ENCODE measurements around the gene IGFL4. TPM values are rescaled to one million over a fixed set of nuclear protein-coding genes. Genes with fewer than 3 reads are reported as not detected.
A peak's percentile ranks its signal among the peaks of the same experiment; 100 is the strongest.

IGFL4 gene
- total RNA-seq, 2 donors from 2014 or later = 0.33 to 0.60 TPM

GRCh38 chr19:46031781-46032596 lies 8.8 kb downstream of the IGFL4 start:
- Histone ChIP-seq H3K9me3 (ENCODE audit: control insufficient read depth, low read length) (peaks cover 6% of the 10 kb centered on the region), H3K36me3 (ENCODE audit: control insufficient read depth, insufficient read depth, low read length) (no peaks in the 10 kb centered on the region), H3K4me3 (ENCODE audit: low read length) (no peak overlapping the region), H3K27ac (ENCODE audit: low read depth, low read length) (no peak overlapping the region), H3K4me1 (ENCODE audit: control insufficient read depth, insufficient read depth, low read length) (no peaks in the 10 kb centered on the region), H3K27me3 (ENCODE audit: control insufficient read depth, insufficient read depth, low read length, poor library complexity, severe bottlenecking) (no peaks in the 10 kb centered on the region), H3K9ac (ENCODE audit: extremely low read depth, low read length, poor library complexity, severe bottlenecking) (no peak overlapping the region)
- peaks cover 42% of the 10 kb centered on the region for H3K27me3 Mint-ChIP-seq (ENCODE audit: insufficient read depth)
- no peak overlapping the region for H3K4me3 Mint-ChIP-seq
- TF ChIP-seq CTCF (conservative IDR thresholded peaks at IDR 0.05) = no peak
- no peak for DNase-seq
- 95 to 100% methylated on average over 2 to 5 of the region's 5 CpGs for WGBS, 2 experiments (ENCODE audit: insufficient coverage in 1 of 2, insufficient read length in 1 of 2)
- no peak overlapping the region for H3K27ac Mint-ChIP-seq
- peaks cover 10% of the 10 kb centered on the region for H3K4me1 Mint-ChIP-seq
- H3K9me3 Mint-ChIP-seq = peaks cover 2% of the 10 kb centered on the region
- H3K36me3 Mint-ChIP-seq (ENCODE audit: low read depth) = peaks cover 2% of the 10 kb centered on the region

GRCh38 chr19:46030812-46031550 lies 9.8 kb downstream of the IGFL4 start:
- Mint-ChIP-seq H3K4me3 (no peak overlapping the region), H3K27ac (no peak overlapping the region), H3K4me1 (peaks cover 10% of the 10 kb centered on the region), H3K9me3 (peaks cover 3% of the 10 kb centered on the region), H3K36me3 (ENCODE audit: low read depth) (peaks cover 10% of the 10 kb centered on the region), H3K27me3 (ENCODE audit: insufficient read depth) (peaks cover 39% of the 10 kb centered on the region)
- H3K27ac ChIP-seq (ENCODE audit: low read depth, low read length) = no peak overlapping the region
- WGBS, 2 experiments (ENCODE audit: insufficient coverage in 1 of 2, insufficient read length in 1 of 2) = 65 to 78% methylated on average over 5 to 12 of the region's 12 CpGs
- no peaks in the 10 kb centered on the region for H3K36me3 ChIP-seq (ENCODE audit: control insufficient read depth, insufficient read depth, low read length)
- H3K9me3 ChIP-seq (ENCODE audit: control insufficient read depth, low read length) = peaks cover 5% of the 10 kb centered on the region
- TF ChIP-seq CTCF (conservative IDR thresholded peaks at IDR 0.05) = no peak
- no peak overlapping the region for H3K9ac ChIP-seq (ENCODE audit: extremely low read depth, low read length, poor library complexity, severe bottlenecking)
- no peaks in the 10 kb centered on the region for H3K4me1 ChIP-seq (ENCODE audit: control insufficient read depth, insufficient read depth, low read length)
- H3K27me3 ChIP-seq (ENCODE audit: control insufficient read depth, insufficient read depth, low read length, poor library complexity, severe bottlenecking) = no peaks in the 10 kb centered on the region
- H3K4me3 ChIP-seq (ENCODE audit: low read length) = no peak overlapping the region
- DNase-seq = peak; percentile 53

- Mint-ChIP-seq H3K9me3 (peaks cover 8% of the 10 kb centered on the region), H3K27ac (no peak overlapping the region), H3K36me3 (ENCODE audit: low read depth) (peaks cover 13% of the 10 kb centered on the region), H3K27me3 (ENCODE audit: insufficient read depth) (peaks cover 19% of the 10 kb centered on the region), H3K4me3 (no peak overlapping the region), H3K4me1 (peaks cover 4% of the 10 kb centered on the region)
- no peaks in the 10 kb centered on the region for H3K27me3 ChIP-seq (ENCODE audit: control insufficient read depth, insufficient read depth, low read length, poor library complexity, severe bottlenecking)
- no peaks in the 10 kb centered on the region for H3K4me1 ChIP-seq (ENCODE audit: control insufficient read depth, insufficient read depth, low read length)
- no peaks in the 10 kb centered on the region for H3K36me3 ChIP-seq (ENCODE audit: control insufficient read depth, insufficient read depth, low read length)
- H3K9ac ChIP-seq (ENCODE audit: extremely low read depth, low read length, poor library complexity, severe bottlenecking) = no peak overlapping the region
- TF ChIP-seq CTCF (conservative IDR thresholded peaks at IDR 0.05) = no peak
- DNase-seq = no peak
- peaks cover 11% of the 10 kb centered on the region for H3K9me3 ChIP-seq (ENCODE audit: control insufficient read depth, low read length)
- WGBS, 2 experiments (ENCODE audit: insufficient coverage in 1 of 2, insufficient read length in 1 of 2) = 78 to 92% methylated on average over 1 to 3 of the region's 3 CpGs
- no peak overlapping the region for H3K27ac ChIP-seq (ENCODE audit: low read depth, low read length)
- no peak overlapping the region for H3K4me3 ChIP-seq (ENCODE audit: low read length)
Observed at GRCh38 chr19:46025835-46026234, 15.0 kb downstream of the IGFL4 start.

Measured in endodermal cell (in vitro differentiated cells).